ENCODE measurements around the gene AQP3. TPM values are rescaled to one million over a fixed set of nuclear protein-coding genes. Genes with fewer than 3 reads are reported as not detected.

Gene AQP3
- total and polyA plus RNA-seq, 2 of the 13 experiments (the other 11 are each of a cell fraction or from before 2014, with no cell fraction given) = 1.4 to 5.5 TPM

DNA sequence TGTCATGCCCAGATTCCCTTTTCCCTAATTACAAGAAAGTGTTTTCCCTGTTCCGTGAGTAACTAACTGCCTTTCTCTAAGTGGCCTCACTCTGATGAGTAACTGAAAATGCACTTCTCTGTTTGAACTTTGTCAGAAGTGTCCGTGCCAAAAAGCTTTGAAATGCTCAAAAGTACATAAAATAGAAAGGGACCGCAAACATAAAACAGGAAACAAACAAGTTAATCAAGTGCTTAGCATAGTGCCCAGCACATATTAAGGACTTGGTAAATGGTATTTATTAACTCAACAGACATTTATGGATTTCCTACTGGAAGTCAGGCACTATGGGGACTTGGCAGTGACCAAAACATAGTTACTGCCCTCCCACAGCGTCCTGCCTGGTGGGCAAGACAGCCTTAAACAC lies 22.3 kb downstream of the AQP3 start (continued):
- TF ChIP-seq KLF15 (CRISPR knock-in tag; IDR thresholded peaks at IDR 0.05; ENCODE audit: borderline replicate concordance) (no peak), GATAD2A (CRISPR knock-in tag; IDR thresholded peaks at IDR 0.05) (0 out of 2 replicates have a peak, but pooled peaks have one; percentile 31), GFI1 (CRISPR knock-in tag; IDR thresholded peaks at IDR 0.05; ENCODE audit: borderline replicate concordance) (no peak), SAP130 (CRISPR knock-in tag; IDR thresholded peaks at IDR 0.05; ENCODE audit: low read depth) (peak; percentile 29; the same call in 1 of the 2 replicates), RARA (CRISPR knock-in tag; IDR thresholded peaks at IDR 0.05) (peak; percentile 56; the same call in 1 of the 2 replicates), MEIS2 (CRISPR knock-in tag; IDR thresholded peaks at IDR 0.05) (no peak), TCF7L2 (IDR thresholded peaks at IDR 0.05; ENCODE audit: low read depth, low read length) (no peak), KAT7 (CRISPR knock-in tag; IDR thresholded peaks at IDR 0.05; ENCODE audit: borderline replicate concordance) (no peak), ZNF335 (CRISPR knock-in tag; IDR thresholded peaks at IDR 0.05) (no peak), RAD21 (CRISPR knock-in tag; IDR thresholded peaks at IDR 0.05) (no peak), HHEX (CRISPR knock-in tag; IDR thresholded peaks at IDR 0.05) (peak; percentile 81), YEATS2 (CRISPR knock-in tag; IDR thresholded peaks at IDR 0.05; ENCODE audit: borderline replicate concordance) (no peak), FOXP1 (IDR thresholded peaks at IDR 0.05) (no peak), FOXP1 (CRISPR knock-in tag; IDR thresholded peaks at IDR 0.05) (peak; percentile 58; the same call in 1 of the 2 replicates), ISX (CRISPR knock-in tag; conservative IDR thresholded peaks at IDR 0.05) (no peak)
- TF ChIP-seq, protein P1, sequence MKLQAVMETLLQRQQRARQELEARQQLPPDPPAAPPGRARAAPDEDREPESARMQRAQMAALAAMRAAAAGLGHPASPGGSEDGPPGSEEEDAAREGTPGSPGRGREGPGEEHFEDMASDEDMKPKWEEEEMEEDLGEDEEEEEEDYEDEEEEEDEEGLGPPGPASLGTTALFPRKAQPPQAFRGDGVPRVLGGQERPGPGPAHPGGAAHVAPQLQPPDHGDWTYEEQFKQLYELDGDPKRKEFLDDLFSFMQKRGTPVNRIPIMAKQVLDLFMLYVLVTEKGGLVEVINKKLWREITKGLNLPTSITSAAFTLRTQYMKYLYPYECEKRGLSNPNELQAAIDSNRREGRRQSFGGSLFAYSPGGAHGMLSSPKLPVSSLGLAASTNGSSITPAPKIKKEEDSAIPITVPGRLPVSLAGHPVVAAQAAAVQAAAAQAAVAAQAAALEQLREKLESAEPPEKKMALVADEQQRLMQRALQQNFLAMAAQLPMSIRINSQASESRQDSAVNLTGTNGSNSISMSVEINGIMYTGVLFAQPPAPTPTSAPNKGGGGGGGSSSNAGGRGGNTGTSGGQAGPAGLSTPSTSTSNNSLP (IDR thresholded peaks at IDR 0.05; ENCODE audit: low read depth, low read length) = 0 out of 2 replicates have a peak, but pooled peaks have one; percentile 53
- TF ChIP-seq, protein P2, sequence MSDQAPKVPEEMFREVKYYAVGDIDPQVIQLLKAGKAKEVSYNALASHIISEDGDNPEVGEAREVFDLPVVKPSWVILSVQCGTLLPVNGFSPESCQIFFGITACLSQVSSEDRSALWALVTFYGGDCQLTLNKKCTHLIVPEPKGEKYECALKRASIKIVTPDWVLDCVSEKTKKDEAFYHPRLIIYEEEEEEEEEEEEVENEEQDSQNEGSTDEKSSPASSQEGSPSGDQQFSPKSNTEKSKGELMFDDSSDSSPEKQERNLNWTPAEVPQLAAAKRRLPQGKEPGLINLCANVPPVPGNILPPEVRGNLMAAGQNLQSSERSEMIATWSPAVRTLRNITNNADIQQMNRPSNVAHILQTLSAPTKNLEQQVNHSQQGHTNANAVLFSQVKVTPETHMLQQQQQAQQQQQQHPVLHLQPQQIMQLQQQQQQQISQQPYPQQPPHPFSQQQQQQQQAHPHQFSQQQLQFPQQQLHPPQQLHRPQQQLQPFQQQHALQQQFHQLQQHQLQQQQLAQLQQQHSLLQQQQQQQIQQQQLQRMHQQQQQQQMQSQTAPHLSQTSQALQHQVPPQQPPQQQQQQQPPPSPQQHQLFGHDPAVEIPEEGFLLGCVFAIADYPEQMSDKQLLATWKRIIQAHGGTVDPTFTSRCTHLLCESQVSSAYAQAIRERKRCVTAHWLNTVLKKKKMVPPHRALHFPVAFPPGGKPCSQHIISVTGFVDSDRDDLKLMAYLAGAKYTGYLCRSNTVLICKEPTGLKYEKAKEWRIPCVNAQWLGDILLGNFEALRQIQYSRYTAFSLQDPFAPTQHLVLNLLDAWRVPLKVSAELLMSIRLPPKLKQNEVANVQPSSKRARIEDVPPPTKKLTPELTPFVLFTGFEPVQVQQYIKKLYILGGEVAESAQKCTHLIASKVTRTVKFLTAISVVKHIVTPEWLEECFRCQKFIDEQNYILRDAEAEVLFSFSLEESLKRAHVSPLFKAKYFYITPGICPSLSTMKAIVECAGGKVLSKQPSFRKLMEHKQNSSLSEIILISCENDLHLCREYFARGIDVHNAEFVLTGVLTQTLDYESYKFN (CRISPR knock-in tag; conservative IDR thresholded peaks at IDR 0.05) = peak; percentile 50
- TF ChIP-seq, protein P3, sequence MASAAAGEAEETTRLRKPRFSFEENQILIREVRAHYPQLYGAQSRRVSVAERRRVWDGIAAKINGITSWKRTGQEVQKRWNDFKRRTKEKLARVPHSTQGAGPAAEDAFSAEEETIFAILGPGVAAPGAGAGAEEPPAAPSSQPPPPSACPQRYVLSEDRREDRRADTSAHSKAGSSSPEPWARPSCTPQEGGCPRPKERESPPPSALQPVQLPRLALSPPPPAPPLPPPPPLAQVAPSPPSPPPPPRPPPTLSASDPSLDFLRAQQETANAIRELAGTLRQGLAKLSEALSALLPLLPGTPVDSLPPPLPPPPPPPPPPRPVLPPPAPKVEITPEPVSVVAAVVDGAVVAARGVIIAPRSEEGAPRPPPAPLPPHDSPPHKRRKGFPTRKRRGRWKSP (CRISPR knock-in tag; IDR thresholded peaks at IDR 0.05) = 0 out of 2 replicates have a peak, but pooled peaks have one; percentile 28

Measured in HepG2 (cell line).